ENCODE measurements around the gene QRFPR.

DNA sequence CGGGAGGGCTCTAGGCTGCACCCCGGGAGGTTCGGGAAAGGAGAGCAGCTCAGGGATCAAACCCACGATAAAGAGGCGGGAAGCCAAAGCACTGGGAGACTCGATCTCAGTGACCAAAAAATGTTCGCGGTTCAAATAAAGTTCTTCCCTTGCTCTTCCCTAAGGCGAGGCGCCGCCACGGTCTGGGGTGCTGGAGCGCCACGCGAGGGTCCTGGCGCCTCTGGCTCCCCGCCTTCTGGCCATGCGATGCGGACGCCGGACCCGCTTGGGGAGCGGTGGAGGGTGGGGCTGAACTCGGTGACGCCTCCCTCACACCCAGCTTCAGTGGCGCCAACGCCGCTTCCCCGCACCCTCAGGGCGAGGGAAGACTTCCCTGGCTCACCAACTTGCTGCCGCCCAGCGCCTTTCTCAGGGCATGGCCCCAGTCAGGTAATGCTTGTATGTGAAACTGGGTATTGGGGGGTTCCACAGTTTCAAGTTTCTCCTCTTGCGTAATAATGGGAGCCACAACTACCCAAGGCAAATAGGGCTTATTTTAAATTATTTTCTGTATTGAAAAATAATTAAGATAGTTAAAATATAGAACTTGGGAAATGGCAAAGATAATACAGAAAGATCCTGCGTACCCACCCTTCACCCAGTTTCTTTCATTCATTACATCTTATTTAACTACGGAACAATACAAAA lies at the start of gene QRFPR:
- TF ChIP-seq, protein P1, sequence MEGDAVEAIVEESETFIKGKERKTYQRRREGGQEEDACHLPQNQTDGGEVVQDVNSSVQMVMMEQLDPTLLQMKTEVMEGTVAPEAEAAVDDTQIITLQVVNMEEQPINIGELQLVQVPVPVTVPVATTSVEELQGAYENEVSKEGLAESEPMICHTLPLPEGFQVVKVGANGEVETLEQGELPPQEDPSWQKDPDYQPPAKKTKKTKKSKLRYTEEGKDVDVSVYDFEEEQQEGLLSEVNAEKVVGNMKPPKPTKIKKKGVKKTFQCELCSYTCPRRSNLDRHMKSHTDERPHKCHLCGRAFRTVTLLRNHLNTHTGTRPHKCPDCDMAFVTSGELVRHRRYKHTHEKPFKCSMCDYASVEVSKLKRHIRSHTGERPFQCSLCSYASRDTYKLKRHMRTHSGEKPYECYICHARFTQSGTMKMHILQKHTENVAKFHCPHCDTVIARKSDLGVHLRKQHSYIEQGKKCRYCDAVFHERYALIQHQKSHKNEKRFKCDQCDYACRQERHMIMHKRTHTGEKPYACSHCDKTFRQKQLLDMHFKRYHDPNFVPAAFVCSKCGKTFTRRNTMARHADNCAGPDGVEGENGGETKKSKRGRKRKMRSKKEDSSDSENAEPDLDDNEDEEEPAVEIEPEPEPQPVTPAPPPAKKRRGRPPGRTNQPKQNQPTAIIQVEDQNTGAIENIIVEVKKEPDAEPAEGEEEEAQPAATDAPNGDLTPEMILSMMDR (IDR thresholded peaks at IDR 0.05; ENCODE audit: poor library complexity), result no peak
- TF ChIP-seq EZH2 (IDR thresholded peaks at IDR 0.05; ENCODE audit: borderline replicate concordance) (no peak), EZH2phosphoT487 (IDR thresholded peaks at IDR 0.05; ENCODE audit: low read depth, severe bottlenecking, unreplicated experiment) (no peak)
